ENCODE results near the gene LTBP1.

- no peak for TF ChIP-seq POLR2AphosphoS5 (IDR thresholded peaks at IDR 0.05)
- TF ChIP-seq CTCF (IDR thresholded peaks at IDR 0.05), result peak; percentile 46 to 68 (median 53)
These were observed 86.9 kb downstream of the LTBP1 start for GRCh38 chr2:33033606-33034081.

All from transverse colon (tissue), 4 donors.